HFF-Myc (cell line): ENCODE measurements around the gene INAVA.

ENCODE experiments used
- DNase-seq: peaks from one replicate; pipeline ENCODE4 v3.0.0-alpha.2; 2011; ENCODE audit warnings: low read depth; ENCODE audit errors: extremely low read depth
- H3K4me3 ChIP-seq: replicated peaks from 2 replicates; pipeline ENCODE4 v1.5.1; 2011; ENCODE audit warnings: low read depth, mild to moderate bottlenecking, control low read depth, low read length
- CTCF ChIP-seq: IDR thresholded peaks from 2 replicates; pipeline ENCODE4 v1.5.1; 2012; ENCODE audit warnings: mild to moderate bottlenecking, low read depth, low read length, control low read depth; ENCODE audit errors: missing control alignments

INAVA gene

GRCh38 chr1:200901350-200901749, 6.7 kb downstream of the INAVA start:
- no peak for TF ChIP-seq CTCF
- no peak overlapping the region for H3K4me3 ChIP-seq
- no peak for DNase-seq

DNA sequence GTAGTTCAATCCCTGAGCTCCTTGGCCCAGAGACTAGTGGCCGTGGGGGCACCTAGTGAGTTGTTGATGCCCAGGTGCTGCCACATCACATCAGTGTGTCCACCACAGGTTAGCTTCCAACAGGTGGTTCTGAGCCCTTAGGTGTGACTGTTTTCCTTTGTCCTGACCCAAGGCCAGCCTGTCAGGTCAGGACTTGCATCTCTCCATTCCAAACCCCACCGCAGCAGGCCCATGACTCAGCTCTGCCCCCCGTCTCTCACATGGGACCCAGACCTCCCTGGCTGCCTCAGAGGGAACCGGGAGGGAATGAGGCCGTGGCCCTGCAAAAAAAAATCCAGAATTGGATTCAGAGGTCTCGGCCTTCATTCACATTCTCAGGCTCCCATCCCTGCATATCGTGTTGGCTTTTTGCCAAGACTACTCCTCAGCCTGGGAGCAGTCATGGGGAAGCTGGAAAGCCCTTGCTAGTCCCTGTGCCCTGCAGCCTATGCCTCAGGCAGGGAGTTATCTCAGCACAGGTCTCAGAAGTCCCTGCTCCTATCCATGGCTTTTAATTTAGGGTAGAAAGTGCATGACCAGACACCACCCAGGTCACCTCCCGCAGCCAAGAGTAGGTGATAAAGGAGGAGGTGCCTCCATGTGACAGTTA, 7.2 kb downstream of the INAVA start:
- H3K4me3 ChIP-seq = no peak overlapping the region
- no peak for TF ChIP-seq CTCF
- DNase-seq = no peak

- DNase-seq = no peak
- no peak for TF ChIP-seq CTCF
- no peak overlapping the region for H3K4me3 ChIP-seq
These were observed 9.1 kb downstream of the INAVA start for GRCh38 chr1:200903793-200904192.

DNA sequence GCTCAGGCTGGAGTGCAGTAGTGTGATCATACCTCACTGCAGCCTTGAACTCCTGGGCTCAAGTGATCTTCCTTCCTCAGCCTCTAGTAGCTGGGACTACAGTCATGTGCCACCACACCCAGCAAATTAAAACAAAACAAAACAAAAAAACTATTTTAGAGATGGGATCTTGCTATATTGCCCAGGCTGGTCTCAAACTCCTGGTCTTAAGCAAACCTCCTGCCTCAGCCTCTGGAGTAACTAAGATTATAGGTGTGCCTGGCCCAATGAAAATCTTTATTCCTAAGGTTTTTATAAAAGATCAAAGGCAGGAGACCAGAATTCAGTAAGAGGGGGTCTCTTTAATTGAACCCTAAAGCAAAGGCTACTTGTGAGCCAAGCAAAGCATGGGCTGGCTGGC, 10.1 kb downstream of the INAVA start:
- no peak overlapping the region for H3K4me3 ChIP-seq
- no peak for DNase-seq
- TF ChIP-seq CTCF = no peak

DNA sequence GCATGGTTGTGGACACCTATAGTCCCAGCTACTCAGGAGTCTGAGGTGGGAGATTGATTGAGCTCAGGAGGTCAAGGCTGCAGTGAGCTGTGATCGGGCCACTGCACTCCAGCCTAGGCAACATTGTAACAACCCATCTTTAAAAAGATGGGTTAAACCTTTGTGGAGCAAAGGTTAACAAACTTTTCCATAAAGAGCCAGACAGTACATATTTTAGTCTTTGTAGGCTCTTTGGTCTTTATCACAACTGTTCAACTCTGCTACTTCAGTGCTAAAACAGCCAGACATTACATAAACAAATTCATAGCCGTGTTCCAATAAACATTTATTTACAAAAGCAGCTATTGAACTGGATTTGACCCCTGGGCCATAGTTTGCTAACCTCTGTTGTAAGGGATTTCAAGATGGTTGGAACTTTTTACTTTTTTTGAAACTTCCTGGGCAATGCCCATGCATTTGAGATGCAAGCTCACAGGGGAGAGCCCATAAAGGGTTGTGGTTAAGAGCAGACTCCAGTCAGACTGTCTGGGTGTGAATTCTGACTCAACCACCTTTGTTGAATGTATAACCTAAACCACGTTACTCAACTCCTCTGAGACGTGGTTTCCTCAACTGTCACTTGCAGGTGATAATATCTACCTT, 10.8 kb downstream of the INAVA start:
- TF ChIP-seq CTCF = no peak
- DNase-seq = no peak
- H3K4me3 ChIP-seq = no peak overlapping the region

DNA sequence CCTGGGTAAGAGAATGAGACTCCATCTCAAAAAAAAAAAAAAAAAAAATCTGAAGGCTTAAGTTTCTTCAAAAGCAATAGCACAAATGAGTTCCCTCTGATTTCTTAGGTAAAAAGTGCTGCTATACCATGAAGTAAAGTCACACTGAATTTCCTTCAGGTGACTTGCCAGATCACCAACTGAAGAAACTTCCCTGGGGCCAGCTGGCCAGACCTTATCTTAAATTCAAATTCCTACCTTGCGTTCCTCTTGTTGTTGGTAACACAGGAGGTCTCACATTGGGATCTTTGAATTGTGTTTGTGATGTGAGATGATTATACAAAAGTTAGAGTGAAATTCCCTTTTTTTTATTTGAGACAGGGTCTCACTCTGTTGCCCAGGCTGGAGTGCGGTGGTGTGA, 11.8 kb downstream of the INAVA start:
- no peak for DNase-seq
- H3K4me3 ChIP-seq = no peak overlapping the region
- TF ChIP-seq CTCF = no peak

- no peak overlapping the region for H3K4me3 ChIP-seq
- no peak for DNase-seq
- no peak for TF ChIP-seq CTCF
These were observed 13.0 kb downstream of the INAVA start for GRCh38 chr1:200907611-200908097.
